ENCODE measurements around the gene IL15.
"Not testable (repeated sequence)": the region's sequence is repeated elsewhere in the genome, so short reads cannot be mapped to it uniquely, and the experiment has no call there.

IL15 gene, protein sequence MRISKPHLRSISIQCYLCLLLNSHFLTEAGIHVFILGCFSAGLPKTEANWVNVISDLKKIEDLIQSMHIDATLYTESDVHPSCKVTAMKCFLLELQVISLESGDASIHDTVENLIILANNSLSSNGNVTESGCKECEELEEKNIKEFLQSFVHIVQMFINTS

DNA sequence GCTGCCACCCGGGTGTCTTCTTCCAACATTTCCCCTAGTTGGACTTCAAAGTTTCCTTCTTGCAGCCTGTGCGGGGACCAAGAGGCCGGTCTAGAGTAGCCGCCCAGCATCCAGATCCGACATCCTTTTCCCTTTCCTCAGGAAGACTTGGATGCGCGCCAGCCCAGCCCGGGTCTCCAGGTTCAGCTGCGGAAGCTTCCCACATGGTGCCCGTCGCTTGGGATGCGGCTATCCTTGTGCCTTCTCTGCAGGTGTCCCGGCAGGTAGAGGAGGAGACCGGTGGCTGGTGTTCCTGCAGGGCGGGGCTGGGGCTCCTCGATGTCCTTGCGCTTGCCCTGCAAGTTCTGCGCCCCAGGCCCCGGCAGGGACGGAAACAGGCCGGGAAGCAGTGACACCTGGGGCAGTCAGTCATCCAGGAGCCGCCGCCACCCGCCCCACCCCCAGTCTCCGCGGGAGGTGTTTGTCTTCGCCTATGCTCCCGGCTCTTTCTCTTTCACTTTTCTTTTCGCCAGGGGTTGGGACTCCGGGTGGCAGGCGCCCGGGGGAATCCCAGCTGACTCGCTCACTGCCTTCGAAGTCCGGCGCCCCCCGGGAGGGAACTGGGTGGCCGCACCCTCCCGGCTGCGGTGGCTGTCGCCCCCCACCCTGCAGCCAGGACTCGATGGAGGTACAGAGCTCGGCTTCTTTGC is at the start of gene IL15:
TSS of gene IL15 (plus strand) at position 502 of the 689 bp plus-strand sequence. CDS start 82,882 bp downstream, outside the sequence.
- DNase-seq, result peak; percentile 78

DNA sequence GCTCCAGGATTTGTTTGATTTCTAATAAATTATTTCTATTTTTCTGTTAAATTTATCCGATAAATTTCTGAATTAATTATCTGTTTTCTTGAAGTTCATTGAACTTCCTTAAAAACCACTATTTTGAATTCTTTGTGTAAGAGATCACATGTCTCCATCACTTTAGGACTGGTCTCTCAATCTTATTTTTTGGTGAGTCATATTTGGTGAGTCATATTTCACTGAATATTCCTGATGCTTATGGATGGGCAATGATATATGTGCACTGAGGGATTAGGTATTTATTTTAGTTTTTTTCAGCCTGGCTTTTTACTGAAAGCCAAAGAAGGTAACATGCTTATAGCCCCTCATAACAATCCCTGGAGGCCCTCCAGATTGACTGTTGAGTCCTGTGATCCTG is 48.5 kb upstream of the IL15 start:
- DNase-seq, result no peak

DNA sequence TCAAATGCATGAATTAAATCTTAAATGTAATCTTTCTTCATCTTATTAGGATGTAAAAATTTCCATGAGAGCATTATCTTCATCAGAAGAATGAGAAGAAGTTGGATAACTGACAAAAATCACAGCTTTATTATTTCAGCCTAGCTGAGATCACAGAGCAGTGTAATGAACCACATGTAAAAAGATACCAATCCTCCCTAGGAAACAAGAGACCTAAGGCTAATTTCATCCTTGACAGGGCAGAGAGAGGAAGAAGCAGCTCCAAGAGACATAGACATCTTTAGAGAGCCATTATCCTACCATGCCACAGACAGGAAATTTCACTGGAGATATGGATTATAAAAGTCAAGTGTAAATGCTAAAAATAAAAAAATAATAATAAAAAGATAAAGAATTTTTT is 40.9 kb upstream of the IL15 start:
- DNase-seq, result no peak

DNA sequence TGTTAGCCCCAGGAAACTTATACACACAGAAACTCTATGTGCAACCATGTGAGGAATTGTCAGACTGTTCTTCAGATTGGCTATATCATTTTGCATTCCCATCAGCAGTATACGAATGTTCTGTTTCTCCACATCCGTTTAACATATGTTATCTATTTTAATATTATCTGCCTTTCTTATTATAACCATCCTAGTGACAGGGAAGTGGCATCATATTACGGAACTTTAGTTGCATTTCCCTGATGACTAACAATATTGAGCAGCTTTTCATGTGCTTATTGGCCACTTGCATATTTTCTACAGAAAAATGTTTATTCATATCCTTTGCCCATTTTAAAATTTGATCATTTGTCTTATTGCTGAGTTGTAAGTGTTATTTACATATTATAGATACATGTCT is 36.5 kb upstream of the IL15 start:
- no peak for DNase-seq

DNA sequence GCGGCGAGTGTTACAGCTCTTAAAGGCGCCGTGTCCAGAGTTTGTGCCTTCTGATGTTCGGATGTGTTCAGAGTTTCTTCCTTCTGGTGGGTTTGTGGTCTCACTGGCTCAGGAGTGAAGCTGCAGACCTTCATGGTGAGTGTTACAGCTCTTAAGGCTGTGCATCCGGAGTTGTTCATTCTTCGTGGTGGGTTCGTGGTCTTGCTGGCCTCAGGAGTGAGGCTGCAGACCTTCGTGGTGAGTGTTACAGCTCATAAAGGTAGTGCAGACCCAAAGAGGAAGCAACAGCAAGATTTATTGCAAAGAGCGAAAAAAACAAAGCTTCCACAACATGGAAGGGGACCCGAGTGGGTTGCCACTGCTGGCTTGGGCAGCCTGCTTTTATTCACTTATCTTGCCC is 31.7 kb upstream of the IL15 start:
- DNase-seq, result not testable (repeated sequence)

DNA sequence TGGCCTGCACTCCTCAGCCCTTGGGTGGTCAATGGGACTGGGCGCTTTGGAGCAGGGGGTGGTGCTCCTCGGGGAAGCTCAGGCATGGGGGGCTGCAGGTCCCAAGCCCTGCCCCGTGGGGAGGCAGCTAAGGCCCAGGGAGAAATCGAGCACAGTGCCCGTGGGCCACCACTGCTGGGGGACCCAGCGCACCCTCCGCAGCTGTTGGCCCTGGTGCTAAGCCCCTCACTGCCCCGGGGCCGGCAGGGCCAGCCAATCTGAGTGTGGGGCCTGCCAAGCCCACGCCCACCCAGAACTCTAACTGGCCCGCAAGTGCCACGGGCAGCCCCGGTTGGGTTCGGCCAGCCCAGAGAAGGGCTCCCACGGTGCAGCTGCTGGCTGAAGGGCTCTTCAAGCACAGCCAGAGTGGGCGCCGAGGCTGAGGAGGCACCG is 30.9 kb upstream of the IL15 start:
- DNase-seq, result no peak

DNA sequence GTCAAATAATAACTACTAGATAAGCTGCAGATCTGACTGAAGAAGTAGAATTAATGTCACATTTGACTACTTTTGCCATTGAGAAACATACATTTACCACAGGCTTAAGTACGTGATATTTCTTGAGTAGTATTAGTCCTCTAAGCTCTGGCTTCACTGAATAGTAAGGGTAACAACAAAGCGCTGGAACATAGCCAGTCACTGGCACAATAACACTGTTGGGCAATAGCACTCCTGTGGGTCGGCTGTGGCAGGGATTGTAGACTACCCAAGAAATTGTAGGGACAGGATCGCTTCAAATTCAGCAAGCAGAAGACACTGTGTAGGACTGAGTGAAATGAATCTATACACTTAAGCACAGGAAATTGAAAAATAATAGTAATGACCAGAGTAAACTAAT is 27.1 kb upstream of the IL15 start:
- DNase-seq, result no peak

DNA sequence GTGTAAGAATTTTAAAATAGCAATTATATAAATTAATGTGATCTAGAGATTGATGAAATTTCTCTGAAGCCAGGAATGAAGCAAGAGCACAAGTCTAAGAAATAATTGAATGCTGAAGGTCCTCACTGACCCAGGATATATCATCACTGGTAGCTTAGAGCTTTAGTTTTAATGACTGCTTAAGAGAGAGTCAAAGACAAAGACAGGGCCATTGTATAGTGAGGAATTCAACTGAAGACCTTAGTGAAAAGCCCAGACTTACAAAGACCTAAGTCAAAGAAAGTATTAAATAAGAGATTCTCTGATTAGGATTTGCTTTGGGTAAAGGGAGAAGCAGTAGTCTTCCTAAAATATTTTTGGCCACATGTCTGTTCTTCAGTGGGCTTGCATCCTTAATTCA is 26.0 kb upstream of the IL15 start:
- no peak for DNase-seq

DNA sequence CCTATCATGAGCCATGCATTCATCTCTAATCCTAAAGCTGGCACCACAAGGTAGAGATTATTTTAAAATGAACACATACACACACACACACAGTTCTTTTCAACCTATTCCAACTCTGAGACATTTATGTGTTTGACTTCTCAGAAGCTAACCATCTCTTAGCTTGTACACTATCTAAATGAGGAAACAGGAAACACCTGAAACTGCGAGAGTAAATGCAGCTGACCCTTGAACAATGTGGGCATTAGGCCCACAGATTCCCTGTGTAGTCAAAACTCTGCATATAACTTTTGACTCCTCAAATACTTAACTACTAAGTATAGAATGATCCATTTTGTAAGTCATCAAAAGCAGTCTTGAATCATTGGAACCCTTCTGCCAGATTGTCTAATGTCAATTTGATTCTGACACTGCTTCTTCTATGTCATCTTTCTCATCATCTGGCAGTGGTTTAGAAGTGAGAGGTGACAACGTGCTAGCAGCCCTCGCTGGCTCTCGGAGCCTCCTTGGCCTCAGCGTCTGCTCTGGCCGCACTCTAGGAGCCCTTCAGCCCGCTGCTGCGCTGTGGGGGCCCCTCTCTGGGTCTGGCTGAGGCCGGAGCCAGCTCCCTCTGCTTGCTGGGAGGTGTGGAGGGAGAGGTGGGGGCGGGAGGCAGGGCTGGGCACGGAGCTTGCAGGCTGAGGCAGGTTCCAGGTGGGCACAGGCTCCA is 21.4 kb upstream of the IL15 start:
- no peak for DNase-seq

DNA sequence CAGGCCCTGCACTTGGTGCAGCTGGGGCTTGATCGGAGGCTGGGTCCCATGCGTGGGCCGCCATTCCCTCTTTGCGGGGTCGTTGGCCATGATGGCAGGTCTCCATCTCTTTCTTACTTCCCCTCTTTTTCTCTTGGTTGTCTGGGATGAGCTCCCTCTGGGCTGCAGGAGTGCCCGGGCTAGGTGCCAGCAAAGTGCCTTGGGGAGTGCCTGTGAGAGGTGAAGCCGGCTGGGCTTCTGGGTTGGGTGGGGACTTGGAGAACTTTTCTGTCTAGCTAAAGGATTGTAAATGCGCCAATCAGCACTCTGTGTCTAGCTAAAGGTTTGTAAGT is 20.8 kb upstream of the IL15 start:
- not testable (repeated sequence) for DNase-seq

DNA sequence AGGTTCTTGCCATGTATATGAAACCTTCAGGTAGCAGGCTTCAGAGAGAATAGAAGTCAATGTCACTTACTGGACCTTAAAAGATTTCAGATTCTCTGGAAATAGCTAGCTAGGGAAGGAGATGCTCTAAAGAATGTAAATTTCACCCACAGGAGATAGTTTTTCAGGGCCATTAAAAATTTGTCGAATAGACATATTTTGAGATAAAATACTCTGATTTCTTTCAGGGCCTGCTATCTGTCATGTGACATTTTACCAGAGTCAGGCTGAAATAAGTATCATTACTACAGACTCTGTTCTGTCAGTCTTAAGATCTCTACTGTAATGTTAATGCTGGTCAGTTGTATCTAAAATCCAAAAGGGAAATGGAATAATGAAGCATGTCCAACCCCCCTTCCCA is 15.7 kb upstream of the IL15 start:
- DNase-seq, result no peak

DNA sequence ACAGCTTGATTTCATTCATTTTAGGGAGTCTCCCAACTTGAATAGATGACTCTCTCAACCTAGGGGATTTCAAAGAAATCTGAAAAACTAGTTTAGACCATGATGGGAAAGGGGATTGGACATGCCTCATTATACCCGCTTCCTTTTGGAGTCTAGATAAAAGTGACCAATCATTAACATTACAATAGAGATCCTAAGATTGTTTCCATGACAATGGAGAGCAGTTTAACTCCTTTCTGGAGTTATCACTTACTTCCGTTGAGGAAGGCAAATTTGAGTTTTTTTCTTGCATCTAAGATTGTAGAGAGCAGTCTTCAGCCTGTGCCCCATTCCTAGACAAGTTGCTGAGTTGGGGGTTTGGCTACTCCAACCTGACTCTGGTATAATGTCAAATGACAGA is 11.4 kb upstream of the IL15 start:
- no peak for DNase-seq

DNA sequence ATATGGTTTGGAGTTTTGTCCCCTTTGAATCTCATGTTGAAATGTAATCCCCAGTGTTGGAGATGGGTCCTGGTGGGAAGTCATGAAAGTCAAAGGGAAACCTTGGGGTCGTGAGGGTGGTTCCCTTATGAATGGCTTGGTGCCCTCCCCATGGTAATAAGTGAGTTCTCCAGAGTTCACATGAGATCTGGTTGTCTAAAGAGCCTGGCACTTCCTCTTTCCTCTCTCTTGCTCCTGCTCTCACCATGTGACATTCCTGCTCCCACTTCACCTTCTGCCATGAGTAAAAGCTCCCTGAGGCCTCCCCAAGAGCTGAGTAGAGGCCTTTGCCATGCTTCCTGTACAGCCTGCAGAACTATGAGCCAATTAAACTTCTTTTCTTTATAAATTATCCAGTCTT is 5.5 kb upstream of the IL15 start:
- no peak for DNase-seq

DNA sequence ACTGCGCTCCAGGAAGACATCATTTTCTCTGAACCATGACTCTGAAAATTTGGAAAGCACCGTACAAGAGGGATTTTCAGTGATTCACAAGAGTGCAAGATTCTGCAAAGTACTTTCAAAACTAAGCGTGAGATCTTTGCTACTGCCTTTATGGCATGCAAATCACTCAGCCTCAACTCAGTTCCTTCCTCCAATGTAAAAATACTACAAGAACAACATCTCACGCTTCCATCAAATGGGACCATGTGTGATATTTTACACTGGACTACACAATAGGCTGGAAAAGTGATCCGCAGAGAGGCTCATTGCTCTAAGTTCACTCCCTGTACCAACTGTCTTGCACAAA is 674 bp upstream of the IL15 start:
- no peak for DNase-seq

DNA sequence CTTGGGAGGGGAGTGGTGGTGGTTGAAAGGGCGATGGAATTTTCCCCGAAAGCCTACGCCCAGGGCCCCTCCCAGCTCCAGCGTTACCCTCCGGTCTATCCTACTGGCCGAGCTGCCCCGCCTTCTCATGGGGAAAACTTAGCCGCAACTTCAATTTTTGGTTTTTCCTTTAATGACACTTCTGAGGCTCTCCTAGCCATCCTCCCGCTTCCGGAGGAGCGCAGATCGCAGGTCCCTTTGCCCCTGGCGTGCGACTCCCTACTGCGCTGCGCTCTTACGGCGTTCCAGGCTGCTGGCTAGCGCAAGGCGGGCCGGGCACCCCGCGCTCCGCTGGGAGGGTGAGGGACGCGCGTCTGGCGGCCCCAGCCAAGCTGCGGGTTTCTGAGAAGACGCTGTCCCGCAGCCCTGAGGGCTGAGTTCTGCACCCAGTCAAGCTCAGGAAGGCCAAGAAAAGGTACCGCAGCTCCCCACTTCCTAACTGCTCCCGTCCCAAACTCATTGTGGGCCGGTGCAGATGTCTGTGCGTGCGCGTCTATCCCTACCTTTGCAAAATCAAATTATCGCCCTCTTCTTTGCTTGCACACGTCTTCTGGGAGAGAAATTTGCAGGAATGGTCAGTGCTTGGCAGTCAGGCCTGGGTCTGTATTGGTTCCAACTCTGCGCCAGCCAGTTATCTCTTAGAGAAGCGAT is 533 bp downstream of the IL15 start:
- peak; percentile 29 for DNase-seq

DNA sequence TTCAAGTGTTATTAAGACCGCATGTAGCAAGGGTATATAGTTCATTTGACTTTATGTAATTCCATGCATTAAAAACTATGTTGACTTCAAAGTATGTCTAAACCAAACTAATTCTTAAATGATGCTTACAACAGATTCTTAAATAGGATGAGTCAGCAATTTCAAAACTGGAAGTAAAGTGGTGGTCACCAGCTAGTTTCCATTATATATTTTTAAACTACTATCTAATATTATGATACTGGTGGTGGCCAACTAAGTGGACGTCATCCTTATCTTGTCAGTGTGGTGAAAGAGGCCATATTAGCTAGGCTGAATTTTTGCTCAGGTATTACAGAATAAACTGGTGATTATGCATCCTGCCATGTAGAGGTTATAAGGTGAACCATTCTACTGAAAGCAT is 1.2 kb downstream of the IL15 start:
- no peak for DNase-seq

DNA sequence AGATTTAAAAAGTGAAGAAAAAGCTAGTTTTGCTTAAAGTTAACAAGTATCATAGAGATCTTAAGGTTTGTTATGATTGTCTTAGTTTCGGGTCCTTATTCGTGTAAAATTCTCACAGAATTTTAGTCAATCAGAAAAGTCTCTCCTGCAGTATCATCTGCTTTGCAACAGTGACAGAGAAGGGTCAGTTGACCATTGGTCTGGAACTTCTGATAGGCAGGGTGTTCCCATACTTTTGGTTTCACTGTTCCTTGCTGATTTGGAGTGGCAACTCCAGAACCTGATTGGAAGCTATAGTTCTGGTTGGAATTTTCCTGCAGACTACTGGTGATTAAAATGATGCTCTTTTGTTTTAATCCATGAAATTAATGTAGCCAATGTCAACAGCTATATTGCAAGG is 1.8 kb downstream of the IL15 start:
- no peak for DNase-seq

DNA sequence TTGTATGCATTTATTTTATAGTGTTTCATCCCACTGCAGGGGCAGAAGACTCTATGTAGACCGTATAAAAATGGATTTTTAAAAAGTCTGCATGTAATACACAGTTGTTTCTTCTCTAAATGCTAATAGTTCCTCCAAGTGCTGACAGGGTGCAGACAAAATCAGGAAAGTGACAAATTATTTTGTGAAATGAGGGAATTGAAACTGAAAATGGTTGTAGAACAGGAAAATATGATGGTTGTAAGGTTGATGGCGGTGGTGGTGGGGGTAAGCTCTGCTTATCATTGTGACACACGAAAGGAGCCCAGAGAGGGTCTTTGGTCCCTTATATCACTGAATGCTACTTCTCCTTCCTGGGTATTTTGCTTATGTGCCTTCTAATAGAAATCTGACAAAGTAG is 4.3 kb downstream of the IL15 start:
- no peak for DNase-seq

DNA sequence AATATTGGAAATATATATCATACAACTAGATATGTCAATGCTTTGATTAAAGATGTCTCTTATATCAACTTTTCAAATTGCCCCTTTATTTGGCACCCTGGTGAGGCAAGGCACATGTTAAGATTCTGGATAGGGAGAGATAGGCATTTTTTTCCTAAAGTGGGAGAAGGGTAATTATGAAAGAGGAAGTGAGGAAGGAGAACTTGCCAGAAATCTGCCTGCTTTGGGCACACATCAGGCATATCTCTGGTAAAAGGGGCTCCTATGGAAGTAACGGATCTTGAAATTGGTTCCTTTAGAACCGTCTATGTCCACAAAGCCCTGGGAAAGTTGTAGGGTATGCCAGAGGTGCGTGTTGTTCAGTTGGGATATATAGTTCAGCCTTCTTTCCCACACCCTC is 5.7 kb downstream of the IL15 start:
- DNase-seq, result no peak

DNA sequence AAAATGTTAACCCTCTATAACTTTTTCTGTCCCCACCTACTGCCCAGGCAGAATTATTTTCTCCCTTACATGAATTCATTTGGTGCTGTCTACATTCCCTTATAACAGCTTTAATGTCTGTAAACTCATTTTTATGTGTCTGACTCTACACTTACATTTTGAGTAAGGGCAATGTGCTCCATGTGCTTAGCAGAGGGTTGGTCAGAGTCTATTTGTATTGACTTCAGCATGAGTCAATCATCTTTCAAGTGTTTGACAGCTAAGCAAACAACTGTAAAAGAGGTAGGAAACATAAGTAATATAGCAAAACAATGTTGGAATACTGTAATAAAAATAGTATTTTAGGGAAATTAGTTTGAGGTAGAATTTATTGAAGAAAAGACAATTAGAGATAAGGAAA is 6.3 kb downstream of the IL15 start:
- DNase-seq, result no peak

DNA sequence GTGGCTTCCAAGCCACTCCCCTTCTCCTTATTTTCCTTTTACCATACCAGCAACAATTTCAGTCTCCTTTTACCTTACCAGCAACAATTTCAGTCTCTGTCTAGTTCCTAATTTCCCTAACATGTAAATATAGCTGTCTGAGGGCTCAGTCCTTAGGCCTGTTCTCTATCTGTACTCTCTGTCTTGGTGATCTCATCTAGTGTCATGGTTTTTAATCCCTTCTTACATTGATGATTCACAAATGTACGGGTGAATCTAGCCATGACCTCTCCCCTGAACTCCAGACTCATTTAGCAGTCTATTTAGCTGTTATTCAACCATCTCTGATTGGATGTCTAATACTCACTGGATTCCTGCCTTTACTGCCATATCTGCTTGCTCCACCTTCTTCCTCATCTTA is 7.2 kb downstream of the IL15 start:
- DNase-seq, result no peak

DNA sequence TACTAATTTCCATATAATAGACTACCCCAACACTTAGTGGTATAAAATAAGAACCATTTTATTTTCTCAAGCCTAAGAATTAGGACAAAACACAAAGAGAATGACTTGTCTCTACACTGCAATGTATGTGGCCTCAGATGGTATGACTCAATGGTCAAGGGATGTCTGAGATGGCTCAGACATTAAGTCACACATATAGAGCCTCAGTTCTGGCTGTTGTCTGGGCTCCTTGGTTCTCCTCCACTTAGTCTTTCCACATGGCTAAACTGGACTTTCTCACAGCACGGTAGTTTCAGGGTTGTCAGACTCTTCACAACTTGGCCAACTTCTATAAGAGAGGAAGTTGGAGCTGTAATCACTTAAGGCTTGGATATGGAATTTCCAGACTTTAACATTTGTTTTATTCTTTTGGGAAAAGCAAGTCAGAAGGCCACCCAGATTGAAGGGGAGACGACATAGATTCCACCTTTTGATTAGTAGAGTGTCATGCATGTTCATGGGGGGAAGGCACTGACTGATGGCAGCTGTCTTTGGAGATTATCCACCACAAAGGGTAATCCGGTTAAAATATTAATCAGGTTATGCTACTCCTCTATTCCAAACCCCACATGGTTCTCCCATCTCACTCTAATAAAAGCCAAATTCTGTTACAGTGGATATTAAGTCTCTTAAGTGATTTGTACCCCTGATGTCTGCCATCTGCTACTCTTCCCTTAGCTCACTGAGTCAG is 9.4 kb downstream of the IL15 start:
- no peak for DNase-seq

DNA sequence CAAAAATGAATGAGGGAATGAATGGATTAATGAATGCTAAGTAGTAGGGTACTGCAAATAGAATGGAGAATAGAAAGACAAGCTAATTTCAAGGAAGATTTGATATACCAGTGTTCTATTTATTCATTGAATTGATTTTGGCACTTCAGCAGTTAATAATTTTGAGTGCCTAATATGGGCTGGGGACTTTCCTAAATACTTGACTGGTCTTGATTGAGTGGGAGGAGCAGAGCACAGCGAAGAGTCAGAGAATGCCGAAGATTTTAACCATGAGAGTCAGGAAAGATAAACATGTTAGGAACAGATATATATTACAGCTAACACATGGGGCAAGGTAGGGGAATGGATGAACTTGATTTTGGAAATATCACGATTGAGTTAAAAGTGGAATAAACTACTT is 10.6 kb downstream of the IL15 start:
- DNase-seq, result no peak

All from CD4-positive, alpha-beta T cell treated with Interleukin-17A for 1 hour (primary cell).